Amygdala (tissue), 56 donors: Measurements from ENCODE around the gene HOMEZ.
A peak's percentile ranks its signal among the peaks of the same experiment; 100 is the strongest.
"Not testable (repeated sequence)": the region's sequence is repeated elsewhere in the genome, so short reads cannot be mapped to it uniquely, and the experiment has no call there.

ENCODE experiments used
- DNase-seq, 56 donors: peaks; one replicate each; lab custom pipeline; 2025; lab: John Stamatoyannopoulos, UW

Gene HOMEZ

DNA sequence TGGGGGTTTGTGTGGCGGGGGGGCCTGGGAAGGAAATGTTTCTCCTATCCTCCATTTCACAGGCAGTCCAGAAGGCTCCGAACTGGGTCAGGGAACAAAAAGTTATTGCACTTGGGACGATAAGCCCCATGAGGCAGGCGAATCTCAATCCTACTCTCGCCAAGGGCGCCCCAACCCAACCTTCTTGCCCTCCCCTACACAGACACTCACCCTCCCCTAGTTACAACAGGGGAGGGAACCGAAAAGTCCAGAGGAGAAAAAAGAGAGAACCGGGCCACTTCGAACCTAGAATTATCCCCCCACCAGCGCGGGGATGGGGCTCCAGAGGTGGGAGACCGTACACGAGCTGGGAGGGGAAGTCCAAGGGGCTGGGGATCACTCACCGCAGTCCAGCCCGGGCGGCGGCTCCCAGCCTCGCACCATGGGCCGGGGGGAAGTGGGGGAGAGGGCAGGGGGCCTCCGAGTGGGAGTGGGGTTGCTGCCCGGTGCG lies 357 bp downstream of the HOMEZ start:
- DNase-seq: no peak

DNA sequence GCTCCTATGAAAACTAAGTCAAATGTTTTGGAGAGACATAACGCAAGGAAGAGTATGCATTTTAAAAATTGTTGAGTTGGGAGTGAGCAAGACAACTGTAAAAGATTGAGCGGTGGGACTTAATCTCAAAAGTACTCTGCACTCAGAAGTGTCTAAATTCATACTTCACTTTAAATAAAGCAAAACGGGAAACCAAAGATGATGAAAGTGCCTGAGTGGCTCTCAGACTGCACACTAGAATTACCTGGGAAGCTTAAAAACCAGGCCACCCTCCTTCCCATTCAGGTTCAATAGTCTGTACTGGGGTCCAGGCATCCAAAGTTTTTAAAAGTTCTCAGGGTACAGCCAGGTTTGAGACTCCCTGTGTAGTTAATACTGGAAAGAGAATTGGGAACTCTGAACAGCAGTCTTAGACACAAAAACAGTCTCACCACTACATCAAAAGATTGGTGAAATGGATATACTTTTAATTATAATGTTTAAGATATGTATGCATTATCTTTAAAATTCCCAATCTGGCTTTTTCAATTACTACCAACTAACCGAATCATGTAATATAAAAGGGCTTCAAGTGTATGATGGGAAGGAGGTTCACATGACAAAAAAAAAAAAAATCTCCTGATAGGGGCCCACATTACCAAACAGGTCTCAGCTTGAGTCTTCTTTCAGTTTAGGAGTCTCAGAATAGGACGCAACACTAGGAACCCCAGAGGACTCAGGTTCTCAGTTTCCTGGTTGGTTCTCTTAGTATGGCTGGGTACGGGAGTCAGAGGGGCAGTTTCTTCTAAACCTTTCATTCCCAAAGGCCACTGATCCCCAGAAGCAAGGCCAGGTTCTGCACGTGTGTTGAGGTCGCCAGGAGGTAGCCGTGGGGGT lies 1.0 kb downstream of the HOMEZ start:
- peak in 1 of 56 donors; percentile 19 for DNase-seq

DNA sequence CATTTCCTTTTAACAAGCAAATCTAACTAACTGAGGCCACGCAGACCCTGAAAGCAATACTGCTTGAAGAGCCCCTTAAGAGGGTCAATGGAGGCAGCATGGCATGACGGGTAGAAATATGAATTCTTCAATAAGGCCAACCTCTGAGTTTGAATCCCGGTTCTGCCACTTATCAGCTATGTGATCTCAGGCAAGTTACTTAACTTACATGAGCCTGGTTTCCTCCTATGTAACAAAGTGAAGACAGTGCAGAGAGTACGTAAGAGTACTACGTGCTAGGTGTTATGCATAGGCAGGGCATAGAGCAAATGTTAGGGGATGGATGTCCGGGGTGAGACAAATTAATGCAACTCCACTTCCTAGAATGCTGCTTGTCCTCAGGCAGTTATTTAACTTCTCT lies 4.7 kb downstream of the HOMEZ start:
- DNase-seq: no peak

DNA sequence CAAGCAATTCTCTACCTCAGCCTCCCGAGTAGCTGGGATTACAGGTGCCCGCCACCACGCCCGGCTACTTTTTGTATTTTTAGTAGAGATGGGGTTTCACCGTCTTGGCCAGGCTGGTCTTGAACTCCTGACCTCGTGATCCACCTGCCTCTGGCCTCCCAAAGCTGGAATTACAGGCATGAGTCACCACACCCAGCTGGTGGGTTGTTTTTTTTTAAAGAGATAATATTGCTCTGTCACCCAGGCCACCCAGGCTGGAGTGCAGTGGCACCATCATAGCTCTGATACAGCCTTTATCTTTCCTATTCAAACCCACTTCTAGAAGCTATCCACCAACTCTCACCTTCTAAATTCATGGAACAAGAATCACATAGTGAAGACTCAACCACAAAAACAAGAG lies 8.0 kb downstream of the HOMEZ start:
- not testable (repeated sequence) for DNase-seq

DNA sequence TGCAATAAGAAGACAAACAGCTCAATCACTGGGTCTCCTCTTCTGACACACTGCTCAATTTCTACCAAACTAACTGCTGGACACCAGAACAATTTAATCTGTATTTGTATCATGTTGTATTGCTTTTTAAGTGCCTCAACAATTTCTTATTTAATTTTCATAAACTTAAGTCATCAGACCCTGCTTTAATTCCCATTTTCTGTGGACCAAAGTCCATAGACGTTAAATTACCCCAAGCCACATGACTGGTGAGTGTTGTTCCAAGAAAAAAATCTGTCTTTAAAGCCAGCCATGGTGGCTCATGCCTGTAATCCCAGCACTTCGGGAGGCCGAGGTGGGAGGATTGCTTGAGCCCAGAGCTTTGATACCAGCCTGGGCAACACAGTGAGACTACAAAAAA lies 8.7 kb downstream of the HOMEZ start:
- DNase-seq: no peak

DNA sequence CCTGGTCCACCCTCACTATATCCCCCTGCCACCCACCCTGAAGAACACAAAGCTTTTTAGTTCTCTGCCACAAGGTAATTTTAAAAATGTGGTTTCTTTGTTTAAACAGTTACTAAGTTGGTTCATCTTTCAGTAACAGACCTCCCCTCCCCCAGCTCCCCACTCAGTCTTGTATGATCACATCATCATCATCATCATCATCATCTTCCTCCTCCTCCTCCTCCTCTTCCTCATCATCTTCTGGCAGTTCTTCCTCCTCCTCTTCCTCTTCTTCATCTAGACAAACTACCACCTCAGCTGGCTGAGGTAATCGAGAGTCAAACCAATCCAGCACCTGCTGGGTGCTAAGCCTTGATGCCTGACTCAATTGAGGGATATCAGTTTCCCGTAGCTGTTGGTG lies 10.5 kb downstream of the HOMEZ start:
- no peak for DNase-seq

DNA sequence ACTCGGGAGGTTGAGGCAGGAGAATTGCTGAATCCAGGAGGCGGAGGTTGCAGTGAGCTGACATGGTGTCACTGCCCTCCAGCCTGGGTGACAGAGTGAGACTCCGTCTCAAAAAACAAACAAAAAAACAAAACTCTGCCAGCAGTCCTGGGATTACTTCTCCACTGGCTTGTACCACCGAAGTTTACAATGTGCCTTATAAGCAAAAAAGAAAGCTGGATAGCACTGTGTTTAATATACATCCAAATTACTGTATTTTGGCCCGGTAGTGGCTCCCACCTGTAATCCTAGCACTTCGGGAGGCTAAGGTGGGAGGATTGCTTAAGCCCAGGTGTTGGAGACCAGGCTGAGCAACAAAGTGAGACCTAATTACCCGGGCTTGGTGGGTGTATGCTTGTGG lies 16.7 kb downstream of the HOMEZ start:
- no peak for DNase-seq

DNA sequence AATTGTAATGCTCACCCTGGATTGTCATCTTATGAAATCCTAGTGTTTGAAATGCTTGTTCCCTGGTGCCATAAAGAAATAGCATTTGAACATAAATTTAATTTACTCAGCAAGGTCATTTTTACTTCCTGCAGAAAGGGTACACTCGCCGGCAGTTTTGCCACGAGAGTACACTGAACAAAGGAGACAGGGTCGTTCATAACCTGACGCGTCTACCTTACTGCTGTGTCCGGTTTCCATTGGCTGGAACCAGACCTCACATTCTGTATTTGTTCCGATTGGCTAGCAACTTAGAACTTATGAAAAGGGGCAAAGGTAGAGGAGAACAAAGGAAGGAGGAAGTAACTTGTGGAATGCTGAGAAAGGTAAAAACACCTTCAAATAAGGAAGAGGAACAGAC lies 25.1 kb downstream of the HOMEZ start:
- not testable (repeated sequence) for DNase-seq

DNA sequence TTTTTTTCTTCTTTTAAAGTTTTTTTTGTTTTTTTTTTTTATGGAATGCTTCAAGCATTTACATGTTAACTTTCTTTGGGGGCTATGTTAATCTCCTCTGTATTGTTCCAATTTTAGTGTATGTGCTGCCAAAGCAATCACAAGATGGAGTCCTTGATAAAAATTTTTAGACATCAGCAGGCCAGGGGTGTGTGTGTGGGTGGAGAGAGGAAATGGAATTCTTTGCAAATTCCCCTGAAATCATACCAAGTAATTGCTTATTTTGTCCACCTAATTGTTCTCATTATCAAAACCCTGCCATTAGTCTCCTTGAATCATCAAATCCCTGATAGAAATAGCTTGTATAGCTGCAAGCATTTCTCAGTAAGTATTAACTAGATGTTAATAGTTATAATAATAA lies 26.5 kb downstream of the HOMEZ start:
- no peak for DNase-seq

DNA sequence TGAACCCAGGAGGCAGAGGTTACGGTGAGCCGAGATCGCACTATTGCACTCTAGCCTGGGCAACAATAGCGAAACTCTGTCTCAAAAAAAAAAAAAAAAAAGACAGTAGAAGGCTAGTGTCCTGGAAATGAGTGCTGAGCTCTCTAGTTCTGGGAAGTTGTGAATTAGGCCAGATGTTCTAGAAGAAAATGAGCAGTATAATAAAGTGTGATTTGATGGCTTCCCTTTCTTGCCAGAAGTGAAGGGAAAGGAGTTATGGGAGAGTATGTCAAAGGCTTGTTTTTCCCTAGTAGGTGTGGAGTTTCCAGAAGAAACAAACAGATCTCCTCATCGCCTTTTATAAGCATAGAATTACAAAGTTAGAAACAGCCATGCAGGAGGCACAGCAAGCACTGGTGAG lies 27.7 kb downstream of the HOMEZ start:
- no peak for DNase-seq

DNA sequence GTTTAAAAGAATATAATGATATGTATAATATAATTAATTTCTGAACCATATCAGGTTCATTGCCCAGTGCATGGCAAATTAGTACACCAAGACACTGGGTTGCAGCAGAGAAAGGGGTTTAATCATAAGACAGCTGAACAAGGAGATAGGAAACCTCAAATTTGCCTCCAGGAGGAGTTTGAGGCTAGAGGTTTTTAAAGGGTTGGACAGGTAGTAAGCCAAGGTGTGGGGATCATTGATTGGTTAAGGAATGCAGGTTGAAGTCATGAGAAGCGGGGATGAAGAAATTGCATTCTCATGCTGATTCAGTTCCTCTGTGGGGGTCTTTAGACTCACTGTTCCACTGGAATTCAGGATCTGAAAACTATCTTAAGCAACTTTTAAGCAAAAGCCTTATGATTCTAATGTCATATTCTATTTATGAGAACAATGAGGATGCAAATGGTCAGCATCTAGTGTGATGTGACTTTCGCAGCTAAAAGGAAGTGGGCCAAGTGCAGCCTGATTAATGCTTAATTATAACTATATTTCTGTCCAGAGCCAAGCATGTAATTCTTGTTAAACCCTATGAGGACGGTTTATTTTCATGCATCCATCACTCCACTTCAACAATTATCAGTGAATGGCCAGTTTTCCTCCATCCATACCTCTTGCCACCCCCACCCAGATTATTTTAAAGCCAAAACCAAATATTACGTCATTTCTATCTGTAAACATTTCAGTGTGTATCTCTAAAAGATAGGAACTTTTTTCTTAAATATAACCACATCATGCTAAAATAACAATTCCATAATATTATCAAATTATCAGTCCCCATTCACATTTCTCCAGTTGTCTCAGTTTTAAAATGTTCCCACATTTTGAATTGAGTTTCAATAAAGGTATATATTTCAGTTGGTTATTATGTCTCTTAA lies 33.3 kb downstream of the HOMEZ start:
- no peak for DNase-seq

DNA sequence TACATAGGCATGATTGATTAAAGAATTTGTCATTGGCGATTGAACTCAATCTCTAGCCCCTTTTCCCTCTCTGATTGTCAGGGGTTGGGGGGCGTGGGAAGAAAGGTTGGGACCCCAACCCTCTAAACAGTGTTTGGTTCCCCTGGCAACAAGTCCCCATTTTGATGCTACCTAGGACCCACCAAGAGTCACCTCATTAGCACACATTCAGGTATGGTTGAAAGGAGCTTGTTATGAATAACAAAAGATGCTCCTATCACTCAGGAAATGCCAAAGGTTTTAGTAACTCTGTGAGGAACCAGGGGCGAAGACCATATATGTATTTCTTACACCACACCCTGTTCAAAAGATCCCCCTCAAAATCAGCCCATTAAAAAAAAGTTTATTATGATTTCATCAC lies 33.9 kb downstream of the HOMEZ start:
- no peak for DNase-seq

DNA sequence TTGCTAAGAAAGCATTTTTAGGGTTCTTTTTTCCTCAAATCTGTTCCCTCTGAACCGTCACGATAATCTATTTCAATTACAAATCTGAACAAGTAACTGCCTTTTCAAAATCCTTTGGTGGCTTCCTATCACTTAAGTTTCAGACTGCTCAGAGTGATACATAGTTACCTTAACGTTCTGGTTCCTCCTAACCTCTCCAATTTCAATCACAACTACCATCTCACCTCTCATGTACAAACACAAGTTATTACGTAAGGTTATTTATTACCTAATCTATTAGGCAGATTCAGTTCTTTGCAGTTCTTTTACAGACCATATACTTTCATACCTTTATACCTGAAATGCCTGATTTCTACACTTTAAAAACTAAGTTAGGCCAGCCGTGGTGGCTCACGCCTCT lies 36.1 kb downstream of the HOMEZ start:
- no peak for DNase-seq

DNA sequence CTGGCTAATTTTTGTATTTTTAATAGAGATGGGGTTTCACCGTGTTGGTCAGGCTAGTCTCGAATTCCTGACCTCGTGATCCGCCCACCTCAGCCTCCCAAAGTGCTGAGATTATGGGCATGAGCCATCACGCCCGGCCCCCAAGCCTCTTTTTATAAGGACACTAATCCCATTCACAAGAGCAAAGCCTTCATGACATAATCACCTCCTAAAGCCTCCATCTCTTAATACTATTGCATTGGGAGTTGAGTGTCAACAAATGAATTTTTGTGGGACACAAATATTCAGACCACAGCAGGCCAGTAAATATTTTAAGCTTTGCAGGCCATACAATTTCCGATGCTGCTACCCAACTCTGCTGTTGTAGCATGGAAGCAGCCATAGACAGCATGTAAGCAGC lies 37.3 kb downstream of the HOMEZ start:
- DNase-seq: no peak

DNA sequence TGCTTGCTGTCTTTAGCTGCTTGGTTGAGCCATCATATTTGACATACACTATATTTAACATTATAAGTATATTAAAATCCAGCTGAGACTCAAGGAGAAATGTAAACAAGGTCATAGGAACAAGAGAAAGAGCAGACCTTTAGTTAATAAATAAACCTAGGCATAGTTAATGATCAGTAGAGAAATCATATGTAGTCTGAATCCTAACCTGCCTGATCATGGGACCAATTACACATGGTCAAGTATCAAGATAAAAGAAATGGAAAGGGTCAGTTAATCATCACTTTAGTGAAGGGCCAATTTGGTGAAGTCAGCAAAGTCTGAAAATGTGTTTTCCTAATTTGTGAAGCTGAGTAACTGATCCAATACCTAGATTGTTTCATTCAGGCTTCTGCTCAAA lies 40.6 kb downstream of the HOMEZ start:
- no peak for DNase-seq

DNA sequence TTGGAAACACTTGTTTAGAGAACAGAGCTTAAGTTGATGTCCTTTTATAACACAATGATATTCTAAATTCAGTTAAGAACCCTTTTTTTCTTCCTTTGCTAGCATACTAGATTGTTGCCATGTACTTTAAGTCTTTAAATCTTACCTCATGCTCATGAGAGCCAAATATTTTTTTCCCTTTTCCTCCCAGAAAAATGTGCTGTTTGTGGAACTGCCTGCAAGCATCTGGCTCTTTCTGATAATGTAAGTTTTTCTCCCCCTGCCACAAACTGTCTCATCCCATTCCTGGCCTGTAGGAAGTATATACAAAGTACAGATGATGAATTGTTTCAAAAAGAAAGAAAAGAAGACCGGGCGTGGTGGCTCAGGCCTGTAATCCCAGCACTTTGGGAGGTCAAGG lies 42.9 kb downstream of the HOMEZ start:
- DNase-seq: no peak

DNA sequence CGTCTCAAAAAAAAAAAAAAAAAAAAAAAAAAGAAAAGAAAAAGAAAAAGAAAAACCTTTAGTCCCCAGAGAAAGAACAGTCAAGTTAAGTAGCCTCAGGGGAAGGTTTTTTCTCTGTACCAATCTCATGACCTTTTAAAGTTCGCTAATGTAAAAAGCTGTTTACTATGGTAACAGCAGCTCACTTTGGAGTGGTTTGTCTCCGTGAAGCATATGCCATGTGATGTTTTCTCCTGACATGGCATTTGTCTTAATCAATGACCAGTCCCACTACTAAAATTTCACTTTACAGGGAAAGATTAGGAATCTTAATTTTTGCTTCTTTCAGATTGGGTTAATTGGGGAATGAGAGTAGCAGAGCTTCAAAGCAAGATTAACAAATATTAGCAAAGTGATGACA lies 43.9 kb downstream of the HOMEZ start:
- DNase-seq: no peak

DNA sequence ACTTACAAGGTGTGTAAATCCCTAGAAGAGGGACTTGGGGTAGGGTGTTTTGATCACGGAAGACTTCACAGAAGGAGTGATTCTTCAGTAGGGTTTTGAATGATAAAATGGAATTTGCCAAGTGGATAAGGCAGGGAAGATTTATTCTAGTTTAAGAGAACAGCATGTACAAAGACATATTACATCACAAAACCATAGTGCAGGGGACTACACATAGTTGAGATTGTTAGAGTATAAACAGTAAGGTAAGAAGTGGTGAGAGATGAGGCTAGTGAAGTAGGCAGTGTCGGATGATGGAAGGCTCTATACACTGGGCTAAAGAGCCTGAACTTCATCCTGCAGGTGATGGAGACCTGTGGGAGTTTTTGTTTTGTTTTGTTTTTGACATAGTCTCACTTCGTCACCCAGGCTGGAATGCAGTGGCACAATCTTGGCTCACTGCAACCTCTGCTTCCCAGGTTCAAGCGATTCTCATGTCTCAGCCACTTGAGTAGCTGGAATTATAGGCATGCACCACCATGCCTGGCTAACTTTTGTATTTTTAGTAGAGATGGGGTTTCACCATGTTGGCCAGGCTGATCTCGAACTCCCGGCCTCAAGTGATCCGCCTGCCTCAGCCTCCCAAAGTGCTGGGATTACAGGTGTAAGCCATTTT lies 44.7 kb downstream of the HOMEZ start:
- not testable (repeated sequence) for DNase-seq

DNA sequence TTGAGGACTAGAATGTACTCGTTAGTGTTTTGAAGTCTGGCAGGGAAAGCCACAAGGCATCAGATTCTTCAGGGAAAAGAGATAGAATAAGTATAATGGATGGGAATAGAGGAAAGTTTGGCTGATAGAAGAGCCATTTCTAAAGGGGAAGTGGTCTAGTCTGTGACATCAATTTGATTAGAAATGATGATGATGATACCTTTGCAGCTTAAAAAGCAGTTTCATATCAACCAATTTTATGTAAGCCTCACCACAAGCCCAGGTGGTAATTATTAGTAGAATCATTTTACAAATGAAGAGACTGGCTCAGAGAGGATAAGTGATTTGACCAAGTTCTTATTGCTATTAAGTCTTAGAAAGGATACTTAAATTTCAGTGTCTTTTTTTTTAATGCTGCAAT lies 45.3 kb downstream of the HOMEZ start:
- no peak for DNase-seq

DNA sequence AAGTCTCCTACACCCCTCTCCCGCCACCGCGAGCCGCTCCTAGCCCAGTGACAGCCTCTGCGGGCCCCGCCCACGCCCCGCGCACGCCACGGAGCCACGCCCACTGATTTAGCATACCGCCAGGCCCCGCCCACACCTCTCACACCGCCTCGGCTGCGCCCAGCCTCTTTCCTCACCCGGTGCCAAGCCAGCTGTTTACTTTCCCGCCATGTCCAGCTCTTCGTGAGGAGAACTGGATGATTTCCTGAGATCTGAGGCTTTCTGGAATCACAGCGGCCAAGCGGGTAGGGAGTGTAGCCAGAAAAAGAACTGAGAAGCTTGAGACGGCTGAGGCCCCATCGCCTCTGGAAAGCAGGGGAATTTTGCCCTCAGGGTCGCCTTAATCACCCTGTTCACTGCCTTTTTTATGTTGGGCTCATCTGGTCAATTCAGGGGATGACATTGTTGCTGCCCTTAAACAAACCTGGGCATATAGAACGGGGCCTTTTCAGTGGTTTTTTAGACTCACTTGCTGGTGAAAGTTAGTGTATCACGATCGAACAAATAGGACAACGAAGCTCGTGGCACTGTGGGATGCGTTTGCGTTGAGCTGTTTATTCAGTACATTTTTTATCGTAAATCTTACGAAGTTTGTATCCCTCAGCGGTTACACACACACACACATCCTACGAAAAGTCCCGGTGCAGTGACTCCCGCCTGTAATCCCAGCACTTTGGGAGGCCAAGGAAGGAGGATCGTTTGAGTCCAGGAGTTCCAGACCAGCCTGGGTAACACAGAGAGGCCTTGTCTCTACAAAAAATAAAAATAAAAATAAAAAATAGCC lies 47.9 kb downstream of the HOMEZ start, which contains the start of gene RNF212B:
Gene RNF212B (plus strand): TSS at position 165 of the 823 bp plus-strand sequence. CDS start 2,410 bp downstream, outside the sequence.
- DNase-seq: peak in 51 of 56 donors; percentile 7 to 87 (median 47)
